GDM1 (cell line): ENCODE data around the gene HSD11B1.
"Not testable (repeated sequence)": the region's sequence is repeated elsewhere in the genome, so short reads cannot be mapped to it uniquely, and the experiment has no call there.

Experiments used
- DNase-seq: peaks from one replicate; lab custom pipeline; 2025; lab: John Stamatoyannopoulos, UW

The HSD11B1 gene

DNA sequence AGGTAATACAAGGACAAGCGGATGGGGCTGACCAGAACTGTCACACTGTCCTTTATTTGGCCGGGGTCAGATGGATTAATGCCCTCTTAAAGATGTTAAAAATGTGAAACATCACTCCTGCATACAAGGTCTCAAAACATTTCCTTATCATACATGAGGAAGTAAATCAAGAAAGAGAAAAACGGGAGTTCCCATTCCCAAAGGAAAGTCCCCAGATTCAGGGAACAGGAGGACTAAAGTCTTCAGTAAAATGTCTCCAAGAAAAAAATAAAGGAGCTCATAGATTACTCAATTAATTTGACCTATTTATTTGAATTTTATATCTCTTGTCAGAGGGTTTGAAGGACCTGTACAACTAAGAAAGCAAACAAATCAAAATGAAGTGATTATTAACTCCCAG lies 13.4 kb upstream of the HSD11B1 start:
- DNase-seq, result no peak

- DNase-seq, result no peak
Observed at GRCh38 chr1:209692296-209692695, 12.3 kb upstream of the HSD11B1 start.

GRCh38 chr1:209692745-209693504 lies 11.7 kb upstream of the HSD11B1 start:
- peak; percentile 57 for DNase-seq

GRCh38 chr1:209696673-209697072 lies 8.0 kb upstream of the HSD11B1 start:
- DNase-seq, result no peak

- DNase-seq, result no peak
Observed at GRCh38 chr1:209697126-209697525, 7.5 kb upstream of the HSD11B1 start.

DNA sequence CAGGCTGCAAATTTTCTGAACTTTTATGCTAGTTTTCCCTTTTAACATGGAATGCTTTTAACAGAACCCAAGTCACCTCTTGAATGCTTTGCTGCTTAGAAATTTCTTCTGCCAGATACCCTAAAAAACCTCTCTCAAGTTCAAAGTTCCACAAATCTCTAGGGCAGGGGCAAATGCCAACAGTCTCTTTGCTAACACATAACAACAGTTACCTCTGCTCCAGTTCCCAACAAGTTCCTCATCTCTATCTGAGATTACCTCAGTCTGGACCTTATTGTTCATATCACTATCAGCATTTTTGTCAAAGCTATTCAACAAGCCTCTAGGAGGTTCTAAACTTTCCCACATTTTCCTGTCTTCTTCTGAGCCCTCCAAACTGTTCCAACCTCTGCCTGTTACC lies 4.0 kb upstream of the HSD11B1 start:
- not testable (repeated sequence) for DNase-seq

DNA sequence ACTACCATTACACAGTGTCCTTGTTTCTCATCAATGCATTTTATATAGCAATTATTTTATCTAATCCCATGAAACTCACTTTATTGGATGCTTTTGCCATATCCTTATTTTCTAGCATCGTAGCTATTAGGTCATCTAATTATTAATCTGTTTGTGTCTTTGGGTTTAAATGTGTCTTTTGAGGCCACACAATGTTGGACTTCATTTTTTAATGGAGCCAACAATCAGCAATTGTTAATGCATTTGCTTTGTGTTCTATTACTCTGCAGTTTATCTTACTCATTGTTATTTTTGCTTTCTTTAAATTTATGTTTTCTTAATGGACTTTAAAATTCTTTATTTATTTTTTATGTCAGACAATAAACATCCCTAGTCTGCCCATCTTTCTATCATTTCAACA lies 1.8 kb upstream of the HSD11B1 start:
- no peak for DNase-seq

DNA sequence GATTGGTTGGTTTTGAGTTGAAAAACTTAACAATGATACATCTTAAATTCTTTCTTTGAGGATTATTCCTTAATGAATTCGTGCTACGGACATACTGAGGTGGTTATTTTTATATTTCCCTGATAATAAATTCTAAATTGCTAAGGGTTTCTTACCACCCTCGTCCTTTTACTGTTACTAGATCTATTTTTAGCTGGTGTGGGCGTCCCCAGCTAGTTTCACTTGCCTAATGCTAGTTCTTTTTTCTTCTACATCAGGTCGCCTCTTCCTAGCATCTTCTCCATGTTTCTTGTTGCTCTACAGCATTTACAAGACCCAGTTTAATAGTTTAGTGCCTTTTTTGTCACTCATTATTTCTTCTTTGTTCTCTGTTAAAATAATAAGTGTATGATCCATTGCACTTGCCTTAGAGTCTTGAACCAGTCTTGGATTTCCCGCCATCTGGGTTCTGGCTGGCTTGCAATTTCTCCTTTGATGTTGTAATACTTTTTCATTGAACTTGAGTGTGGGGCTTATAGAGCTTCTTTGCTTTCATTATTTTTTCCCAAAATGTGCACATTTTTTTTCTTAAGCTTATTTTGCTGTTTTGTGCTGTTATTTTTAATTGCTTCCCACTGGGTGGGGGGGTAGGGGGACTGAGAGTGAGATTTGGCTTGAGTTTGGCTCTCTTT lies 677 bp upstream of the HSD11B1 start:
- no peak for DNase-seq

- no peak for DNase-seq
Observed at GRCh38 chr1:209705033-209705598, 470 bp downstream of the HSD11B1 start.

DNA sequence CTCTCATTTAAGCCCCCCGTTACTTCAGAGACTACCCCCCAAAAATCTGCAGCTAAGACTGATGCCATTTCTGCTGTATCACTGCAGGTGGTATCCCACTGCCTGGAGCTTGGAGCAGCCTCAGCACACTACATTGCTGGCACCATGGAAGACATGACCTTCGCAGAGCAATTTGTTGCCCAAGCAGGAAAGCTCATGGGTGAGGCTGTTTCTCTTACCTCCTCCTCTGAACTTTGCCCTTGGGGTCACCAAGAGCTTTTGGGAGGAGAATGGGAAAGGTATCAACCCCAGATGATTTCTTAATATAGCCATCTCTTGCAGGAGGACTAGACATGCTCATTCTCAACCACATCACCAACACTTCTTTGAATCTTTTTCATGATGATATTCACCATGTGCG lies 2.0 kb downstream of the HSD11B1 start:
- no peak for DNase-seq

- DNase-seq, result no peak
Observed at GRCh38 chr1:209707308-209707707, 2.7 kb downstream of the HSD11B1 start.

DNA sequence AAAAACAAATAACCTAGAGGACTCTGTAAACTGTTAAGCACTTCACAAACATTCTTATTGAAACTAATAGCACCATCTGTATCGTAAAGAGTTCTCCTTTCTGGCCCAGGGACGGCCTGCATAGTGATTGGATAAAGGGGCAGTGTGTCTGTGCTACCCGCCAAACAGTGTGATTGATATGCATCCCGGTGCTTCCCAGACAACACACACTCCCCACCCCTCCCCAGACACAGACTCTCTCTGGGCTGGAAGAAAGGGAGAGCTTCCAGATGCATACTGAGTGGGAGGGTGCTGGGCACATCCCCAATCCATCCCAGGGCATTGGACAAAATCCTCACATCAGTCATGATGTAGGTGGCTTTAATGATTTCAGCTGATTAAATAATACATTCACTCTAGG lies 3.7 kb downstream of the HSD11B1 start:
- no peak for DNase-seq

GRCh38 chr1:209710093-209710492 lies 5.4 kb downstream of the HSD11B1 start:
- no peak for DNase-seq

DNA sequence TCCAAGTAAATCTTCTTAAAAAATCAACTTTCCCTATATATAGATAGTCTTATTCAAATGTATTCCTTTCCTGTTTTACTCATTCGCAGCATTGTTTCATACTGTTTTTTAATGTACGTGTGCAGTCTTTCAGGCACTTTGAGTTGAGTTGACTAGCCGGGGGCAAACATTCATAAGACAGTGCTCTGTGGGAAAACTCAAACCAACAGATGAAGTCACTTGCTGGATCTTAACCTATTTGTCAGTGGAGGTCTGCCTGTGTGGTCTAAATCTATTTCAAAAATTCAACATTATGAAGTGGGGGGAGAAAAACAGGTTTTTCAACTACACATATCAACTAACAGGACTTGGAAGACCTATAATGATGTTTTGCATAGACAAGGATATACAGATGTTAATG lies 6.2 kb downstream of the HSD11B1 start:
- DNase-seq, result no peak

GRCh38 chr1:209714338-209714737 lies 9.7 kb downstream of the HSD11B1 start:
- DNase-seq, result no peak

DNA sequence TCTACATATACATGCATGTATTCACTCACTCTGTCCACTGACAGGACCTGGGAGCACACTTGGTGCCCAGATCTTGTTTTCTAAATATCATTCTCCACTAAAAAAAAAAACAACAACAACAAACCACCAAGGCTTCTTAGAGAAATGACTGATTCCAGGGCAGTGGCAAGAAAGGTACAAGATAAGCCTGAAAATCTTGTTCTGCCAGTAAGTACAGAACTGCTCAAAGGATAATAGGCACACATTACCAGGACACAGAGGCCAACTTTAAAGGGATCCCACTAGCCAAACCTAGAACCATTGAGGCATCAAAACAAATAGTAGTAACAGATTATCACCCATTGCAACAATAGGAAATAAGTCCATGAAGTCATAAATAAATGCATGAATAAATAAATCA lies 10.7 kb downstream of the HSD11B1 start:
- DNase-seq, result no peak

DNA sequence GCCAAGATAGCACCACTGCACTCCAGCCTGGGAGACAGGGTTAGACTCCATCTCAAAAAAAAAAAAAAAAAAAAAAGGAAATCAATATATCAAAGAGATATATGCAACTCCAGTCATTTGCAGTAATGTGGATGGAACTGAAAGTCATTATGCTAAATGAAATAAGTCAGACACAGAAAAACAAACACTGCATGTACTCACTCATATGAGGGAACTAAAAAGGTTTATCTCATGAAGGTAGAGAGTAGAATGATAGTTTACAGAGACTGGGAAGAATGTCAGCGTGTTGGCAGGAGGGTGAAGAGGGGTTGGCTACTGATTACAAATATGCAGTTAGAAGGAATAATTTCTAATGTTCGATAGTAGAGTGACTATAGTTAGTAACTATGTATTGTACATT lies 13.2 kb downstream of the HSD11B1 start:
- no peak for DNase-seq

- no peak for DNase-seq
Observed at GRCh38 chr1:209720326-209720725, 15.7 kb downstream of the HSD11B1 start.

DNA sequence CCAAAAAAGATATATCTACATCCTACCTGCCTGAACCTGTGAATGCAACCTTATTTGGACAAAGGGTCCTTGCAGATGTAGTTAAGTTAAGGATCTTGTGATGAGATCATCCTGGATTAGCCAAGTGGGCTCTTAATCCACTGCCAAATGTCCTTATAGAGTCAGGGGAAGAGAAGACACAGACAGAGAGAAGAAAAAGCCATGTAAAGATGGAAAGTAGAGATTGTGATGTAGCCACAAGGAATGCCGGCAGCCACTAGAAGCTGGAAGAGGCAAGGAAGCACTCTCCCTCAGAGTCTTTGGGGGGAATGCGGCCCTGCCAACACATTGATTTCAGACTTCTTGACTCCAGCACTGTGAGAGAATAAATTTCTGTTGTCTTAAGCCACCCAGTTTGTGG lies 16.2 kb downstream of the HSD11B1 start:
- no peak for DNase-seq

GRCh38 chr1:209721323-209721722 lies 16.7 kb downstream of the HSD11B1 start:
- DNase-seq, result no peak

GRCh38 chr1:209723265-209723664 lies 18.6 kb downstream of the HSD11B1 start:
- no peak for DNase-seq

GRCh38 chr1:209723756-209724693 lies 19.4 kb downstream of the HSD11B1 start:
- no peak for DNase-seq
